Panc1 (cell line): Measurements from ENCODE around the gene ACER2. TPM values are rescaled to one million over a fixed set of nuclear protein-coding genes. Genes with fewer than 3 reads are reported as not detected.
"Not testable (repeated sequence)": the region's sequence is repeated elsewhere in the genome, so short reads cannot be mapped to it uniquely, and the experiment has no call there.

Experiments used
- ATAC-seq: fragments of 200-7000 bp; cut with Tn5 transposase; 2 replicates; pipeline ENCODE4 v1.9.1; 2020; ENCODE audit warnings: mild to moderate bottlenecking, moderate library complexity
- BruUV-seq: library from RNA; stranded (reverse); fragments of 400-500 nt; replicated peaks from 2 replicates; lab custom pipeline; 2021; lab: Mats Ljungman, UMichigan
- CTCF ChIA-PET: fragments of 300-600 bp; sonication (Branson Sonifier 250); formaldehyde crosslinking; loops from one replicate; lab custom pipeline; 2022; ENCODE audit warnings: antibody characterized with exemption; lab: Charles Lee
- POLR2A ChIA-PET: fragments of 300-600 bp; sonication (Branson Sonifier 250); formaldehyde crosslinking; loops from one replicate; lab custom pipeline; 2022; ENCODE audit warnings: antibody characterized with exemption; lab: Charles Lee
- DNase-seq: peaks from one replicate; pipeline ENCODE4 v3.0.0-alpha.2; 2010; ENCODE audit warnings: low read depth, low spot score
- H3K27ac ChIP-seq: 2 replicates; pipeline ENCODE4 v1.5.1; 2011; ENCODE audit warnings: mild to moderate bottlenecking, low read length, inconsistent platforms
- H3K27me3 ChIP-seq: fragments of 200-500 bp; sonication (Bioruptor generic); 2 replicates; pipeline ENCODE4 v1.6.0; 2014; ENCODE audit warnings: low read length, inconsistent platforms; ENCODE audit not compliant: control insufficient read depth, insufficient read depth
- H3K36me3 ChIP-seq: fragments of 200-500 bp; sonication (Bioruptor generic); 2 replicates; pipeline ENCODE4 v1.5.1; 2014; ENCODE audit warnings: inconsistent platforms, mild to moderate bottlenecking, low read length, moderate library complexity; ENCODE audit not compliant: control insufficient read depth, insufficient read depth
- H3K4me1 ChIP-seq: 2 replicates; pipeline ENCODE4 v1.5.1; 2011; ENCODE audit warnings: inconsistent platforms, mild to moderate bottlenecking, low read length, moderate library complexity; ENCODE audit not compliant: control insufficient read depth, insufficient read depth
- H3K4me3 ChIP-seq, 2 experiments: 2 replicates each; pipeline ENCODE4 v1.5.1; 2011 to 2012; ENCODE audit warnings: low read depth in 2 of 2, low read length in 2 of 2, mild to moderate bottlenecking in 2 of 2, inconsistent platforms in 1 of 2, moderate library complexity in 1 of 2
- H3K9me3 ChIP-seq: fragments of 200-500 bp; sonication (Bioruptor generic); 2 replicates; pipeline ENCODE4 v1.5.1; 2014; ENCODE audit warnings: low read depth, mild to moderate bottlenecking, inconsistent platforms, low read length, moderate library complexity; ENCODE audit not compliant: control insufficient read depth, insufficient read depth
- CTCF ChIP-seq: fragments of 450-650 bp; IDR thresholded peaks from 2 replicates; pipeline ENCODE4 v1.5.1; 2017; ENCODE audit warnings: mild to moderate bottlenecking
- POLR2AphosphoS5 ChIP-seq: IDR thresholded peaks from 2 replicates; pipeline ENCODE4 v1.6.1; 2012; ENCODE audit warnings: mild to moderate bottlenecking, low read depth, low read length, moderate library complexity
- SIN3A ChIP-seq: IDR thresholded peaks from 2 replicates; pipeline ENCODE4 v1.6.1; 2012; ENCODE audit warnings: low read depth, mild to moderate bottlenecking, low read length, moderate library complexity, borderline replicate concordance; ENCODE audit not compliant: insufficient read depth
- TCF7L2 ChIP-seq: IDR thresholded peaks from 2 replicates; pipeline ENCODE4 v1.6.1; 2011; ENCODE audit warnings: mild to moderate bottlenecking, low read depth, low read length, inconsistent platforms
- in situ Hi-C: cut with HindIII; loops from 2 replicates; pipeline ENCODE4 v1.10.0; 2016; ENCODE audit warnings: low sequenced_read_pairs, low pct_unique_long_range_greater_than_20kb
- intact Hi-C: fragments of 100-400 bp; cut with micrococcal nuclease; formaldehyde crosslinking; loops from one replicate; pipeline ENCODE4 v1.10.0; 2022; ENCODE audit not compliant: unreplicated experiment
- total RNA-seq: library from RNA; stranded (reverse); gene quantifications from one replicate; pipeline ENCODE4 v1.2.1, GENCODE V29; 2021; ENCODE audit not compliant: unreplicated experiment
- TF ChIP-seq, protein P1 (sequence below), 2 experiments: IDR thresholded peaks; 2 replicates each; pipeline ENCODE4 v1.6.1; 2011 to 2012; ENCODE audit warnings: low read depth in 2 of 2, control low read depth in 1 of 2, low read length in 1 of 2, mild to moderate bottlenecking in 1 of 2, moderate library complexity in 1 of 2; ENCODE audit not compliant: insufficient read depth in 1 of 2

The ACER2 gene
- total RNA-seq, 1 experiment from 2014 or later = 1.3 TPM

GRCh38 chr9:19410594-19410993, 1.8 kb downstream of the ACER2 start:
- Histone ChIP-seq H3K4me1 (no peaks in the 10 kb centered on the region), H3K27ac (no peak overlapping the region), H3K36me3 (no peaks in the 10 kb centered on the region), H3K27me3 (no peaks in the 10 kb centered on the region), H3K9me3 (no peaks in the 10 kb centered on the region), H3K4me3 (no peak overlapping the region)
- no TSS peak for BruUV-seq
- DNase-seq (no peak), ATAC-seq (no peak)
- CTCF ChIA-PET = no interaction called here
- intact Hi-C loops (no loop called here), in situ Hi-C loops (no loop called here)
- POLR2A ChIA-PET = no interaction called here
- no peak for TF ChIP-seq POLR2AphosphoS5
- no peak for TF ChIP-seq CTCF
- no peak for TF ChIP-seq SIN3A

GRCh38 chr9:19411316-19411715, 2.5 kb downstream of the ACER2 start:
- ChIA-PET POLR2A (no interaction called here), CTCF (no interaction called here)
- in situ Hi-C loops (no loop called here), intact Hi-C loops (no loop called here)
- H3K27ac ChIP-seq = no peak overlapping the region
- BruUV-seq = no TSS peak
- H3K36me3 ChIP-seq = no peaks in the 10 kb centered on the region
- ATAC-seq (no peak), DNase-seq (no peak)
- H3K4me3 ChIP-seq = no peak overlapping the region
- no peaks in the 10 kb centered on the region for H3K4me1 ChIP-seq
- TF ChIP-seq SIN3A (no peak), POLR2AphosphoS5 (no peak), TCF7L2 (no peak), CTCF (no peak)
- TF ChIP-seq, protein P1, sequence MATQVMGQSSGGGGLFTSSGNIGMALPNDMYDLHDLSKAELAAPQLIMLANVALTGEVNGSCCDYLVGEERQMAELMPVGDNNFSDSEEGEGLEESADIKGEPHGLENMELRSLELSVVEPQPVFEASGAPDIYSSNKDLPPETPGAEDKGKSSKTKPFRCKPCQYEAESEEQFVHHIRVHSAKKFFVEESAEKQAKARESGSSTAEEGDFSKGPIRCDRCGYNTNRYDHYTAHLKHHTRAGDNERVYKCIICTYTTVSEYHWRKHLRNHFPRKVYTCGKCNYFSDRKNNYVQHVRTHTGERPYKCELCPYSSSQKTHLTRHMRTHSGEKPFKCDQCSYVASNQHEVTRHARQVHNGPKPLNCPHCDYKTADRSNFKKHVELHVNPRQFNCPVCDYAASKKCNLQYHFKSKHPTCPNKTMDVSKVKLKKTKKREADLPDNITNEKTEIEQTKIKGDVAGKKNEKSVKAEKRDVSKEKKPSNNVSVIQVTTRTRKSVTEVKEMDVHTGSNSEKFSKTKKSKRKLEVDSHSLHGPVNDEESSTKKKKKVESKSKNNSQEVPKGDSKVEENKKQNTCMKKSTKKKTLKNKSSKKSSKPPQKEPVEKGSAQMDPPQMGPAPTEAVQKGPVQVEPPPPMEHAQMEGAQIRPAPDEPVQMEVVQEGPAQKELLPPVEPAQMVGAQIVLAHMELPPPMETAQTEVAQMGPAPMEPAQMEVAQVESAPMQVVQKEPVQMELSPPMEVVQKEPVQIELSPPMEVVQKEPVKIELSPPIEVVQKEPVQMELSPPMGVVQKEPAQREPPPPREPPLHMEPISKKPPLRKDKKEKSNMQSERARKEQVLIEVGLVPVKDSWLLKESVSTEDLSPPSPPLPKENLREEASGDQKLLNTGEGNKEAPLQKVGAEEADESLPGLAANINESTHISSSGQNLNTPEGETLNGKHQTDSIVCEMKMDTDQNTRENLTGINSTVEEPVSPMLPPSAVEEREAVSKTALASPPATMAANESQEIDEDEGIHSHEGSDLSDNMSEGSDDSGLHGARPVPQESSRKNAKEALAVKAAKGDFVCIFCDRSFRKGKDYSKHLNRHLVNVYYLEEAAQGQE (IDR thresholded peaks at IDR 0.05; ENCODE audit: insufficient read depth in 1 of 2, low read depth in 2 of 2, low read length in 1 of 2) = no peak
- no peaks in the 10 kb centered on the region for H3K9me3 ChIP-seq
- no peaks in the 10 kb centered on the region for H3K27me3 ChIP-seq

- H3K27me3 ChIP-seq, in situ Hi-C loops, CTCF ChIA-PET, BruUV-seq, H3K27ac ChIP-seq, H3K36me3 ChIP-seq, H3K4me3 ChIP-seq, H3K4me1 ChIP-seq, DNase-seq, ATAC-seq, intact Hi-C loops, POLR2A ChIA-PET, H3K9me3 ChIP-seq: not testable (repeated sequence)
These were observed 4.6 kb downstream of the ACER2 start for GRCh38 chr9:19413456-19413855.
